ENCODE data around the gene PHTF2.

- no peak for TF ChIP-seq RAD21 (IDR thresholded peaks at IDR 0.05; ENCODE audit: low read depth)
- TF ChIP-seq TEAD4 (IDR thresholded peaks at IDR 0.05), result no peak
- TF ChIP-seq REST (IDR thresholded peaks at IDR 0.05; ENCODE audit: low read depth), result no peak
- TF ChIP-seq YY1 (IDR thresholded peaks at IDR 0.05; ENCODE audit: low read depth), result no peak
- TF ChIP-seq, protein P1, sequence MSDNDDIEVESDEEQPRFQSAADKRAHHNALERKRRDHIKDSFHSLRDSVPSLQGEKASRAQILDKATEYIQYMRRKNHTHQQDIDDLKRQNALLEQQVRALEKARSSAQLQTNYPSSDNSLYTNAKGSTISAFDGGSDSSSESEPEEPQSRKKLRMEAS (IDR thresholded peaks at IDR 0.05), result no peak
- no peak for TF ChIP-seq CEBPB (IDR thresholded peaks at IDR 0.05)
- no peak for TF ChIP-seq NFIC (IDR thresholded peaks at IDR 0.05)
- no peak for TF ChIP-seq FOXM1 (IDR thresholded peaks at IDR 0.05; ENCODE audit: borderline replicate concordance, low read depth)
These were observed 186.8 kb downstream of the PHTF2 start for GRCh38 chr7:77985232-77985973.
